NCI-H2196 treated with DMSO at 0.1 percent for 48 hours (cell line): ENCODE results near the gene PEAR1.

Experiments used
- DNase-seq: peaks from one replicate; lab custom pipeline; 2025; ENCODE audit not compliant: unreplicated experiment; lab: John Stamatoyannopoulos, UW

The PEAR1 gene

DNA sequence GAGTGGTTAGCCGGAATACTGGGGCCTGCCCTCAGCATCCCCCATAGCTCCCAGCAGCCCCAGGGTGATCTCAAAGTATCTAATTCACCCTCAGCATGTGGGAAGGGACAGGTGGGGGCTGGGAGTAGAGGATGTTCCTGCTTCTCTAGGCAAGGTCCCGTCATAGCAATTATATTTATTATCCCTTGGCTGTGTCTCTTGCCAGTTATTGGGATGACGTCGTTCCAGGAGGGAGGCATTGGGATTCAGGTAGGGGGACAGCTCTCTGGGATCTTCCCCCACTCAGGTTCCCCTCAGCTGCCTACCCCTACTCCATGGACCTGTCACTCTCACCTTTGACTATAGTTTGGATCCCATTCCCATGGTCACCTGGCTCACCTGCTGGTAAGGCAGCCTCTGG, 11.9 kb upstream of the PEAR1 start:
- no peak for DNase-seq

DNA sequence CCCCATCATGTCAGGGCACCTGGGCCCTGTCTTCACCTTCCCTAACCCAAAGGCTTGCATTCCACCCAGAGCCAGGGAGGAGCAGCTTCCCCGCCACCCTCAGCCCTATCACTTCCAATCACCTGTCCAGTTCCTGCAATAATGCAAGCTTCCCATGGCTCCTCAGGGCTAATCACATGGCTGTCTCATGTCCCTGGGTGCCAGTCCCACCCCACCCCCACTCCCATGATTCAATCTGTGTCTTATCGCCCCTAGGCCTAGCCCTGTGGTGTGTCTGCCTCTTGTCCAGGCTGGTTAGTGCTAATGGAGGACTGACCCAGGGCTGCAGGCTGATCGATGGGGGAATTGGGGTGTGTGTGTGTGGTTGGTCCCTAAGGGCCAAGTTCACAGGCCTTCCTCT, 11.0 kb upstream of the PEAR1 start:
- no peak for DNase-seq

DNA sequence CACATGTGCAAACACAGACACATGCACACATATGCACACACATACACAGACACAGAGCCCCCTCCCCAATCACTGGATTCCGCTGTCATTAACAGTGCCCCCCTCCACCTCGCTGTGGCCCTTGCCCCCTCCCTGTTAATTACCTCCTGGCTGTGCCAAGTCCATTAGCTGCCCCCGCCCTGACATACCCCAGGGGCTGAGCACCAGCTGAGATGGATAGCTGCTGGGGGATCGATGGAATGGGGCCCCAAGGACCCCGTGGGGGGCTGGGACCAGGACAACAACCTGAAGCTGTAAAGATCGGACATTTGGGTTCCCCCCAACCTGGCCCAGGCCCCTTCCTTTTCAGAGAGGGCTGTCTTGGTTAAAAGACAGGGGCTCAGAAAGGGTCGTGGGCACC, 9.6 kb upstream of the PEAR1 start:
- no peak for DNase-seq

DNA sequence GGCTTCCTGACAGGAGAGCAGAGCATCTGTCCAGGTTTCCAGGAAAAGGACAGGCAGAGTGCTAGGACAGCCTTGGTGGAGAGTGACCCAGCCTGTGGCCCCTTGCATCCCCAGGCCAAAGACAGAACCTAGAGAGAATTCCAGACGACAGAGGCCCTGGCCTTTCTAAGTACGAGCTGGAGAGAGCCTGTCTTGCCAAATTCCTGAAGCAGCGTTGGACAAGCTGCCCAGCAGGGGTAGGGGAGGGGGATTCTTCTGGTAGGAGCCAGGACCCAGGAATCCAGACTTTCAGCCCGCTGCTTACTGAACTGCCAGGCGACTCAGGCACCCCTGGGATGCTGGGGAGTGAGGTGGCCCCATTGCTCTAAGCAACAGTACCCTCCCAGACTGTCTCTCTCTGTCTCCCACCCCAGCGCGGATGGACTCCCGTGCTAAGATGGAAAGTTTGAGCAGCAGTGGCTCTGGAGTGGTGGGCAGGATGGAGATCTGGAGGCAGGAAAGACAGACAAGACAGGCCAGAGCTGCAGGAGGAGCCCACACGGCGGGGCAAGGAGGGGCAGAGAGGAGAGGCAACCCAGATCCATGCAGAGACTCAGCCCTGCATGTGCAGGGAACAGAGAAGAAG, 8.8 kb upstream of the PEAR1 start:
- DNase-seq, result no peak

DNA sequence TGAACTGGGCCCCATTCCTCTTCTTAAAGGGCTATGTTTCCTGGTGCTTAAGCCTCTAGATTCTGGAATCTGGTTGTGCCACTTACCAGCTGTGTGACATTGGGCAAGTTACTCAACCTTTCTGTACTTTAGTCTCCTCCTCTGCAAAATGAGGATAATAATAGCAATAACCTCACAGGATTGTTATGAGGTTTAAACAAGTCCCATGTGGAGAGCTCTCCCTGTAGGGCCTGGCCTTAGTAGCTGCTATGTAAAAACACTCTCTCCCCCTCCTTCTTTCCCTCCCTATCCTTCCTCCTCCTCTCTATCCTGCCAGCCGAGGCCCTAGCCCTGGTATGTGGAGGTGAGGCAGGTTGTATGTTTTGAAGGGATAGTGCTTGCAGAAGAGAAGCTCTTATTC, 8.2 kb upstream of the PEAR1 start:
- DNase-seq, result no peak

DNA sequence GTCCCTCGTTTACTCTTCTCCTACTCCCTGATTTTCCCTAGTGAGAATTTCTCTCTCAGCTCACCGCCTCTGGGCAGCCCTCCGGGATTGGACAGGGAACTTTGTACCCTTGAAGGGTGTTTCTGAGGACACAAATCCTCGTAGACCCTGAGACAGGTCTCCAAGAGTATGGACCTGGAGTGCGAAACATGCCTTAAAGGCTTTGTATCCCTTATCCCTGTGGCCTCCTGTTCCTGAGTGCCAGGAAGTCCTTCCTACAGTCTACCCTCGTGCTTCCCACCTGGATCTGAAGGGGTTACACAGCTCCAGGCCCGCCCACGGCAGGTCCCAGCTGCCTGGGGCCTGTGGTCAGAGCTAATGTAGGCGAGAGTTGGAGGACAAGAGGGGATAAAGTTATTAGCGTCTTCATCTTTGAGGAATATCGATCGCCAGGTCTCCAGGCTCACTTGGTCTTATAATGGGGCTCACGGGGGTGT, 7.6 kb upstream of the PEAR1 start:
- no peak for DNase-seq

DNA sequence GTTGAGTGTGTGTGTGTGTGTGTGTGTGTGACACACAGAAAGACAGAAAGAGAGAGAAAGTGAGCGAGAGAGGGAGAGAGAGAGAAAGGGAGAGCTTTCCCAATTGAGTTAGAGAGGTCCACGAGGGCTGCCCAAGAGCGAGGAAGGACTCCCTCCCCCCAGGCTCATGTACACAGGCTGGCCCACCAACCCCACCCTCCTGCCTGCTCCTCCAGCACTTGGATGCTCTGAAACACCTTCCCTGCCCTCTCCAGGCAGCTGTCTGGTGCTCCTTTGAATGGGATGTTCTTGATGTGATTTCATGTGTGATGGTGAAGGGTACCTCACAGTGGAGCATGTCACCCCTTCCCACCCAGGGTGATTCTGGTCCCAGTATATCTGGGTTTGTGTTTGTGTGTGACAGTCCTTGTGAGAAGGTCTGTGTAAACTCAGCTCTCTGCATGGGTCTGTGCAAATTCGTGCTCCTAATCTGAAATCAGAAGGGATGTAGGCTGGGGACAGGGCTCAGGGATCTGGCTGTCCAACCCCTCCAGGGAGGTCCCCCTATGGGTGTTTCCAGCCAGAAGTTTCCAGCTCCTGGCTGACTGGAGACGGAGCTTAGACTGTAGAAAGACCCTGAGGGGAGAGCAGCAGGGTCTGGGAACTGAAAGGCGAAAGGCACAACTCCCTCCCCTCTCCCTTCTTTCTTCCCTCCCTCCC, 6.8 kb upstream of the PEAR1 start:
- no peak for DNase-seq

DNA sequence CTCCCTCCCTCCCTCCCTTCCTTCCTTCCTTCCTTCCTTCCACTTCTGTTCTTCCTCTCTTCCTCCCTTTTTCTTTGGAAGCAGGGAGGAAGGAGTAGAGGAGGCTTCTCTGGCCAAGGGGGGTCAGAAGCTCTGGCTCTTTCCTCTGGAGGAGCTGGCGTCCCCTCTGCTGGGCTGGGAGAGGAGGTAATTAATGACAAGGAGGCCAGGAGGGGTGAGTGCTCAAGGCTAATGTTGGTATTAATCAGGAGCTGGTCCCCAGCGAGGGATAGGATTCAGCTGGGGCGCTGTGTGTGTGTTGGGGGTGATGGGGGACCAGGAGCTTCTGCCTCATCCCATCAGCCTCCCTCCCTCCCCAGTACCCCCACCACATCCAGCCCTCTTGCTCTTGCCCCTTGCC, 6.2 kb upstream of the PEAR1 start:
- DNase-seq, result no peak

DNA sequence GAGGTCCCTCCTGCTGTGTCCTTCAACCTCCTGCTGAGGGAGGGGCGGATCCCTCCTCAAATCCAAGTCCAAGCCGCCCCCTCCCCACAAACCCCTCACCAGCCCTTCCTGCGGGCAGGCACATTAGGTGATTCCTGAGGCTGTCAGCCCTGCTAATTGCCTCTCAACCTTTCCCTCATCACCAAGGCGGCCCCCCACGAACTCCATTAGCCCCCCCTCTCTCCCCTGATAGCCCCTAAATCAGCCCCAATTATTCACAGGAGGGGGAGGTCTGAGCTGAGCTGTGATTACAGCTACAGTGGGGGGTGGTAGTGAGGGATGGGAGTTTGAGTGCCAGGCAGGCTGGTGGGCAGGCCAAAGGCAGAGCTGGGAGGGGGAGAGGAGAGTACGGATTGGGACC, 5.8 kb upstream of the PEAR1 start:
- DNase-seq, result no peak

DNA sequence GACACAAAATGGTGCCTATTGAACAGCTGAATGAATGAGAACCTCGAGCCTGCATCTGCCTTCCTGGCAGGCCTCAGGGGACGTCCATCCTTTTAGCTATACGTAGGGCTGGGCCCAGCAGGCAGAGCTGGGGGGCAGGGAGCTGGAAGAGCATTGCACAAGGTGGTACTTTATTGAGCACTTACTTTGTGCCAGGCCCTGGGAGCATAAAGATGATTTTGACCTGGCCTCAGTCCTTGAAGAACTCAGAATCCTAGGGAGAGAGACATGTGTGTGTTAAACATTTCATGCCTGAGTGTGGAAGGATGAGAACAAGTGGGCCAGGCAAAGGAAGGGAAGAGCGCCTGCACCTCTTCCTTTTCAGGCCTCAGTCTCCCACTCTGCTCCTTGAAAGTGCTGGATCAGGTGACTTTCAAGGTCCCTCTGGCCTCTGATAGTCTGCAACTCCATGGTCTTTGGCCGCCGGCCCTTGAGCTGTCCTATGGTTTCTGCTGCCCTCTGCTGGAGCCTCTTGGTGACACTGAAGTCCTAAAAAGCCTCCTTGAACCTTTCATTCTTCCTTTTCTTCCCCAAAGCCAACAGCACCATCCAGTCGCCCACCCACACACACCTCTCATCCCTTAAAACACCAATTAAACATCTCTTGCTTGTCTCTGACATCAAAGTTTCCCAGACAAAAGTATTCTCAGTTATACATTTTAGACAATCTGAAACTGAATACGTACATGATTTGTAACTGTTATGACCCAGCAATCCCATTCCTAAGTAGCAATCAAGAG, 3.5 kb upstream of the PEAR1 start:
- DNase-seq, result peak; percentile 73

DNA sequence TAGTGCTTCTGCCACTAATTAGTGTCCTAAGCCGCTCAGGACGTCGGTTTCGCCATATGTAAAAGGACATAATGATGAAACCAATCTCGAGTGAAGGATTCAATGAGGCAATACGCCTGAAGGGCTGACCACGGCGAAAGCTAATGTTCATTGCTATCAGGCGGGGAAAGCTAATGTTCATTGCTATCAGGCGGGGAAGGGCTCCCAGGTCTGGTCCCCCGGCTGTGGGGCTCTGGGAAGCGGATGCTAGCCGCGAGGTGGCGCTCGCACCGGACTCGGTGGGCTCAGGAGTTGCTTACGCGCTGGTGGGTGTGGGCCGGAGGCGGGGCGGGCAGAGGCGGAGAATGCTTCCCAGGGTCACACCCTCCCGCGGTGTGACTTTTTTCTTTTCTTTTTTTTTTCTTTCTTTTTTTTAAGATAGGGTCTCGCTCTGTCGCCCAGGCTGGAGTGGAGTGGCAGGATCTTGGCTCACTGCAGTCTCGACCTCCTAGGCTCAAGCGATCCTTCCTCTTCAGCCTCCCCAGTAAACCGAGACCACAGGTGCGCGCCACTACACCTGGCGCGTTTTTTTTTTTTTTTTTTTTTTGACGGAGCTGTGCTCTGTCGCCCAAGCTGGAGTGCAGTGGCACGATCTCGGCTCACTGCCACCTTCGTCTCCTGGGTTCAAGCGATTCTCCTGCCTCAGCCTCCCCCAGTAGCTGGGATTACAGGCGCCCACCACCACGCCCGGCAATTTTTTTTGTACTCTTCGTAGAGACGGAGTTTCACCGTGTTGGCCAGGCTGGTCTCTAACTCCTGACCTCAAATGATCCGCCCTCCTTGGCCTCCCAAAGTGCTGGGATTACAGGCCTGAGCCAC, 1.1 kb upstream of the PEAR1 start:
- DNase-seq, result peak; percentile 60

DNA sequence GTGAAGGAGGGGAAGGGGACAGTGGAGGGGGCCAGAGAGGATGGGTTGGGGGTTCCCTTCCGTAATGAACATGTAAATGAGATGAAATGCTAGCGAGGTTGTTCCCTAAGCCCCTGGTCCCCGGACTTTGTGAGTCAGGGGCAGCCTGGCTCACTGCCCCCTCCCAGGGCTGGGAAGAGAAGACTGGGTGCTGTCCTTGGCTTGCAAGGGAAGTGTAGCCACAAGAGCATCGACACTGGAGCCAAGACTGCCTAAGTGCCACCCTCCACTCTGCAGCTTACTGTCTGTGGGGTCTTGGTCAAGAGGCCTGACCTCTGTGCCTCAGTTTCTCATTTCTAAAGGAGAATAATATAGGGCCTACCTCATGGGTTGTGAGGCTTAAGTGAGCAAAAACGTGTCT, 483 bp downstream of the PEAR1 start:
- no peak for DNase-seq

DNA sequence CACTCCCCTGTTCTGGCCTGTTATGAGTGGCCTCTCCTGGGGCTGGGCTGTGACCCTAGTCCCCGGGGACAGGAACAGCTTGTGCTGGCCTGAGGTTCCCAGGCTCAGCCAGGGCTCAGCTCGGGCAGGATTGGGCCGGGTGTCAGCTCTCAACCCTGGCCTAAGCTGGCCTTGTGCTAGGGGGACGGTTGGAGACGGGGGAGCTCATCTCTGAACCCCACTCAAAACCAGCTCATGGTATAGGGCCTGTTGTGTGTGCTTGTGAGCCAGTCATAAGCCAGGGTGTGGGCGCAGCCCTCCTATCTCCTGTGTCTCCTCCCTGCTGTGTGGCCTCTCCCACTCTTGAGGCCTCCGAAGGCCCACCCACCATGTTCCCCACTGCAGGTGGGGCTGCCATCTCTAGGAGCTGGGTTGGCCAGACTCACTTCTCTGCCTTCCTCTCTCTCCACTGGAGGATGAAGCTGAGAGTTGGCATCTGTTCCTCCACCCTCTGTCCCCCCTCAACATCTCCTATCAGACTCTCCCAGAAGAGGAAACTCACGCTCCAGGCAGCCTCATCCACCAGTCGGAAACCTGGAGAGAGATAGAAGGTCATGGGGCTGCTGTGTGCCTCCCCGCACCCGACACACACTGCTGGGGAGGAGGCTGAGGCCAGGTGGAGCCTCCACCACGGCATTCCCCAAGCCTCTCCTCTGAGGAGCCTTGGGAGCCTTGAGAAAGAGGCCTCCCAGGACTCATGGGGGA, 1.4 kb downstream of the PEAR1 start:
- DNase-seq, result no peak

DNA sequence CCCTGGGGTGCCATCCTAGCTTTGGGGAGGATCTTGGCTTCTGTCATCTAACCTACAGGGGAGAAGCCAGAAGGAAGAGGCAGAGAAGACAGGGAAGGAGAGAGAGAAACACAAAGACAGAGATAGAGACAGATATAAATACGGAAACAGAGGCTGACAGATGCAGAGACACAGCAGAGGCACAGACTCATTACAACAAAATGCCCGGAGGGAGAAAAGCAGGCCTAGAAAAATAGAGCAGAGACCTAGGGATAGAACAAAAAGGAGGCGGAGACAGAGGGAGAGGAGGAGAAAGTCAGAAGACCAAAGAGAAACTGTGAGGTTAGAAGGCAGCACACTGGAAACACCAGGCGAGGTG, 1.9 kb downstream of the PEAR1 start:
- no peak for DNase-seq

DNA sequence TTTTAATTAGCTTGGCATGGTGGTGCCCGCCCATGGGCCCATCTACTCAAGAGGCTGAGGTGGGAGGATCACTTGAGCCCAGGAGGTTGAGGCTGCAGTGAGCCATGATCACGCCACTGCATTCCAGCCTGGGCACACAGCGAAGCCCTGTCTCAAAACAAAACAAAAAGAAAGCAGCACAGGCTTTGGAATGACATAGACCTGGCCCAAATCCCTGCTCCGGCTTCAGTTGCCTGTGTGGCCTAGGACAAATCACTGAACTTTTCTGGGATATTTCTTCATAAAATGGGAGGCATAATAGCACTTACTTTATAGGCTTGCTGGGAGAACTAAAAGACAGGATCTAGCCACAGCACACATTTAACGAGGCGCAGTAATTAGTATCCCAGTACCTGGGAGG, 2.4 kb downstream of the PEAR1 start:
- DNase-seq, result no peak

DNA sequence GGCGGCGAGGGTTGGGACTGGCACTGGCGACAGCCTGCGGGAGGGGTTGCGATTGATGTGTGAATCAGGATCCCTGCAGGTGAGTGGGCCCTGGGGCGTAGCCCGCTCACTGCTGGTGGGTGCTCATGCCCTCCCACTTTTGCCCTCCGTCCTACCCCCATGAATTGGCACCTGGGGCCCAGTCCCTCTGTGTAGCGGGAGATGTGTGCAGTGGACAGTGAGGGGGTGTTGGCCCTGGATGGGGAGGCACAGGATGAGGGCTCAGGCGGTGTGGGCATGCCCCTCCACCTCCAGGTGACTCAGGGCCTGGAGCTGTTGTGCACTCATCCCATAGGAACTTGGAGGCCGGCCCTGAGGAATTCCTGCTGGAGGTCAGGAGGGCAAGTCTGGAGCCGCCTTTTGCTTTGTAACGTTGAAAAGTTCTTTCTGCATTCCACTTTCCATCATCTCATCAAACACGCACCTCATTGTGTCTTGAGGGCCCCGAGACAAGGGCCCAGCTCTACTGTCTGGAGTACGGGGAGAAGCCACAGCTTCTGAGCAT, 3.0 kb downstream of the PEAR1 start:
- DNase-seq, result no peak

DNA sequence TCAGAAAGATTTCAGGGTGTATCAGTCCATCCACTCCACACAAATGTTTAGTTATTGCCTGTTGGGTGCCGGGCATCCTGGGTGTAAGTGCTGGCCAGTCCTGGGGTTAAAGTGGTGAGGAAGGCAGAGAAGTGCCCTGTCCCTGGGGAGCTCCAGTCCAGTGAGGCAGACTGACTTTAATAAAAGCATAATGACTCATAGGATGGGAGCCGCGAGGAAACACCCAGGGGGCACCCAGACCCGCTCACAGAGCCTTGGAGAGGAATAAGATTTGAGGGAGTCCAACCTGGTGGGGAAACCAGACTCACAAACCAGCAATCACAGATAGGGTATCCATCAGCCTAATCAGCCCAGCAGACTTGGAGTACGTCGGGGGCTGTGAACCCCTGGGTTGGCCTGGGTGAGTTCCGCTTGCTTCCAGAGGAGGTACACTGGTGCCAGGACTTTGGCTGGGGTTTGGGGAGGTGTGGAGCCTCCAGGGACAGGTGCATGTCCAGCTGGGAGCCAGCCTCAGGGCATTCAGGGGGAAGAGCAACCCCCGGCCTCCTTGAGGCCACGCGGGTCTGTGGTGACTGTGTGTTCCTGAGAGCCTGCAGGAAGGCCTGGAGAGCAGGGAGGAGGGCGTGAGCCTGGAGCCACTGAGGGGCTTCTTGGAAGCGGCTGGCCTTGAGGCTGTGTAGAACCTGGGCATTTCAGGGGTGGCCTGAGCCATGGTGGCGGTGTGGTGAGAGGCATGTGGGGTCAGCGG, 3.7 kb downstream of the PEAR1 start:
- no peak for DNase-seq

DNA sequence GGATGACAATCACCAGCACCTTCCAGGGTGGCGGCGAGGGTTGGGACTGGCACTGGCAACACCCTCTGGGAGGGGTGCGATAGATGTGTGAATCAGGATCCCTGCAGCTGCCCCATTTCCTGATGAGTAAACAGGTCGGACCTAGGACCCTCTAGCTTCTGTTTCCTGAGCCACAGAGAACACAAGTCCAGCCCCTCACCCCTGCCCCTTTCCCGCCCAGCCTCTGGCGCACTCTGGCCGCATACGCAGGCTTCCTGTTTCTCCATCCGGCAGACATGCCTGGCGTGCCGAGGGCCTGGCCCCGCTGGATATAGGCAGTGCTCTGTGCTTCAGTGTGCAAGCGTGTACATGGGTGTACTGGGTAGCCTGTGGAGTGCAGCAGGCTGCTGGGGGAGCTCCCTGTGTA, 4.6 kb downstream of the PEAR1 start:
- no peak for DNase-seq

DNA sequence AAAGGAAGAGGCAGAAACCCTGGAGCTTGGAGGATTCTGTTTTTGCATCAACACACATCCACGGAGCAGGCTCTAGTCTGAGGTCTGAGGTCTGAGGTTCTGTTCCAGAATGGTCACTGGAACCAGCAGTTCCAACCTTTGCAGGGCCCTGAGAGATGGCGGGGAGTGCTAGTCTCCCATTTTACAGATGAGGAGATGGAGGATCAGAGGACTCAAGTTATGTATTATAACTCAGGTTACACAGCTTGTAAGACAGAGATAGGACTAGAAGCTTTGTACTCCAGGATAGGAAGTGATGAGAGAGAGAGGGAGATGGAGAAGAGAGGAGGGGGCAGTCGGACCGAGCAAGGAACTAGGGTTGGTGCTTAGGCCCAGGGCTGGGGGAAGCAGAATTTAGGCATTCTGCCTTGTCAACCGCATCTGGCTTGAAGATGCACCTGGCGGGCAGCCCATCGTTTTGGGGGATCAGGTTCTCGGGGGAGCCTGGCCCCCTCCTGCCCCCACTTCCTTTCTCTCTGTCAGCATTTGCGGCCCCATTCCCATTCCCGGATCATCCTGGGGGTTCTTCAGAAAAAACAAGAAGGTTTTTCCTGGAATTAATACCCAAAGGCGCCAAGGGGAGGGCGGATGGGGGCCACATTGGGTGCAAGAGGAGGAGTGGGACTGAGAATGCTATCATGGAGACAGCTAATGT, 5.6 kb downstream of the PEAR1 start:
- no peak for DNase-seq
